ENCODE data around the gene PSMF1. TPM values are rescaled to one million over a fixed set of nuclear protein-coding genes. Genes with fewer than 3 reads are reported as not detected.

PSMF1 gene
- total RNA-seq, 1 experiment from 2014 or later, result 90.8 TPM

DNA sequence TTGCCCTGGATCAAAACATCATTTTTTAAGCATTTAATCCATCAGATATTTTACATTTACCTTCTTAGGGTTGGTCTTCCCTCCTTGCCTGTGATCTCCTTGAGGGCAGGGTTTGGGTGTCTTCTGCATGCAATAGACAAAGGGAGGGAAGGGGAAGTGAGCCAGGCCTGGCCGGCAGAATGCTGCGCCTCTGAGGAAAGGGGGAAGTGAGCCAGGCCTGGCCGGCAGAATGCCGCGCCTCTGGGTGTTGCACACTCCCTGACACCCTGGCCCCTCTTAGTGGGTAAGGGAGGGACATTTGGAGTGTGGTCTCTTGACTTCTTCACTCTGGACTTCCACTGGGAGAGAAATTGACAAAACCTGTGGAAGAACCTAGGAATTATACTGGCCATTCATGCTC lies 12.4 kb downstream of the PSMF1 start:
- H3K4me1 Mint-ChIP-seq, result no peaks in the 10 kb centered on the region
- Histone ChIP-seq H2AK5ac (ENCODE audit: insufficient read length, low read length) (no peak overlapping the region), H3K79me2 (ENCODE audit: insufficient read depth, low read length) (no peaks in the 10 kb centered on the region), H3K27ac (ENCODE audit: insufficient read length, low read depth, low read length) (no peak overlapping the region), H3K4me2 (ENCODE audit: insufficient read depth, insufficient read length, low read length) (no peak overlapping the region), H2BK5ac (ENCODE audit: insufficient read length, low read length) (no peak overlapping the region), H3K56ac (ENCODE audit: insufficient read length, low read depth, low read length) (no peak overlapping the region), H4K5ac (ENCODE audit: insufficient read length, low read depth, low read length) (no peak overlapping the region), H2BK20ac (ENCODE audit: low read depth, low read length, poor library complexity, severe bottlenecking) (no peak overlapping the region), H2BK12ac (ENCODE audit: insufficient read length, low read depth, low read length) (no peak overlapping the region), H3K27me3 (ENCODE audit: insufficient read depth, low read length) (no peaks in the 10 kb centered on the region), H3K79me1 (ENCODE audit: insufficient read depth, low read depth, low read length, poor library complexity, severe bottlenecking) (no peaks in the 10 kb centered on the region), H3T11ph (ENCODE audit: low read length) (no peak overlapping the region), H3K23ac (ENCODE audit: insufficient read length, low read depth, low read length) (no peak overlapping the region), H3K18ac (ENCODE audit: insufficient read length, low read depth, low read length) (no peak overlapping the region), H2BK15ac (ENCODE audit: low read depth, low read length) (no peak overlapping the region), H4K8ac (replicated peaks; ENCODE audit: insufficient read length, low read depth, low read length) (no peak overlapping the region), H3K23me2 (ENCODE audit: insufficient read length, low read depth, low read length, poor library complexity, severe bottlenecking) (no peaks in the 10 kb centered on the region), H2AFZ (ENCODE audit: low read length) (no peak overlapping the region), H3K9me3 (ENCODE audit: control insufficient read depth, low read depth, low read length) (no peaks in the 10 kb centered on the region), H4K91ac (ENCODE audit: insufficient read length, low read depth, low read length) (no peak overlapping the region), H3K4me1 (ENCODE audit: insufficient read depth, low read length) (no peaks in the 10 kb centered on the region), H3K9ac (ENCODE audit: extremely low read depth, insufficient read length, low read length) (no peak overlapping the region), H4K20me1 (ENCODE audit: control insufficient read depth, insufficient read depth, insufficient read length) (no peaks in the 10 kb centered on the region), H3K14ac (ENCODE audit: insufficient read depth, low read length) (no peak overlapping the region), H3K4ac (ENCODE audit: low read depth, low read length) (no peak overlapping the region), H2BK120ac (ENCODE audit: low read depth, low read length, poor library complexity, severe bottlenecking) (no peak overlapping the region)
- no peak for TF ChIP-seq CTCF (conservative IDR thresholded peaks at IDR 0.05)
- DNase-seq, result no peak
- no peaks in the 10 kb centered on the region for H3K27me3 Mint-ChIP-seq (ENCODE audit: low read depth)
- H3K36me3 Mint-ChIP-seq (ENCODE audit: insufficient read depth in 1 of 3, low read depth in 3 of 3), result peaks cover 58 to 81% (median 79%) of the 10 kb centered on the region in 3 experiments; a peak in 6 of 7 replicates
- H3K27ac Mint-ChIP-seq, result no peak overlapping the region
- no peaks in the 10 kb centered on the region for H3K9me3 Mint-ChIP-seq
- no CpG with 5 or more reads among the region's 5 CpGs for WGBS (ENCODE audit: extremely low coverage, insufficient read length, low lambda C conversion rate)
- H3K4me3 Mint-ChIP-seq, result no peak overlapping the region; a peak in 1 of 5 replicates
